HuH-7.5 (cell line): ENCODE results near the gene RABIF.
"Not testable (repeated sequence)": the region's sequence is repeated elsewhere in the genome, so short reads cannot be mapped to it uniquely, and the experiment has no call there.

Experiments
- DNase-seq: peaks from one replicate; pipeline ENCODE4 v3.0.0; 2011; ENCODE audit warnings: low spot score

The RABIF gene

DNA sequence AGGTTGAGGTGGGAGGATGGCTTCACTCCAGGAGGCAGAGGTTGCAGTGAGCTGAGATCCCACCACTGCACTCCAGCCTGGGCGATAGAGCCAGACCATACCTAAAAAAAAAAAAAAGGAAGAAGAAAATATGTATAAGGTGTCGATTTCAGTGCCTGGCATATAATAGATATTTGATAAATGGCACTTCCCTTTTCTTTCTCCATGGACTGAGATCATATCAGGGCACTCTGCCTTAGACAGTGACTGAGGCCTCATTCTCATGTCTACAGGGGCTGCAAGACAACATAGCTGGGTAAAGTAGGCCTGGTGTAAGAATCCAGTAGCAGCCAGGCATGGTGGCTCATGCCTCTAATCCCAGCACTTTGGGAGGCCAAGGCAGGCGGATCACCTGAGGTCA, 57.0 kb downstream of the RABIF start:
- DNase-seq, result no peak

DNA sequence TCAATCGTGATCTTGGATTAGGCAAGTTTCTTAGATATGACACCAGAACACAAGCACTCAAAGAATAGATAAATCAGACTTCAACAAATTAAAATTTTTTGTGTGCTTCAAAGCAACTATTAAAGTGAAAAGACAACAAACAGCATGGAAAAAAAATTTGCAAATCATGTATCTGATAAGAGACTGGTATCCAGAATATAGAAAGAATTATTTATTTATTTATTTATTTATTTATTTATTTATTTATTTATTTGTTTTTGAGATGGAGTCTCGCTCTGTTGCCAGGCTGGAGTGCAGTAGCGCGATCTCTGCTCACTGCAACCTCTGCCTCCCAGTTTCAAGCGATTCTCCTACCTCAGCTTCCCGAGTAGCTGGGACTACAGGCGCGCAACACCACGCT, 59.7 kb downstream of the RABIF start:
- DNase-seq, result not testable (repeated sequence)
